Smooth muscle cell (in vitro differentiated cells): ENCODE results near the gene RPS6KA4. TPM values are rescaled to one million over a fixed set of nuclear protein-coding genes. Genes with fewer than 3 reads are reported as not detected.
A peak's percentile ranks its signal among the peaks of the same experiment; 100 is the strongest.
"Not testable (repeated sequence)": the region's sequence is repeated elsewhere in the genome, so short reads cannot be mapped to it uniquely, and the experiment has no call there.

Source experiments
- DNase-seq: peaks from one replicate; lab custom pipeline; 2025; ENCODE audit not compliant: unreplicated experiment; lab: John Stamatoyannopoulos, UW
- H2AFZ ChIP-seq: fragments of 200-600 bp; sonication (generic); 2 replicates; pipeline ENCODE4 v1.6.0; 2016; ENCODE audit warnings: antibody characterized with exemption, low read depth, mild to moderate bottlenecking
- H3F3A ChIP-seq: fragments of 200-600 bp; sonication (generic); 2 replicates; pipeline ENCODE4 v1.6.0; 2017; ENCODE audit warnings: antibody characterized with exemption, low read depth
- H3K27ac ChIP-seq: fragments of 200-600 bp; sonication (generic); 2 replicates; pipeline ENCODE4 v1.5.1; 2016; ENCODE audit warnings: low read depth, mild to moderate bottlenecking
- H3K27me3 ChIP-seq: fragments of 200-600 bp; sonication (generic); 2 replicates; pipeline ENCODE4 v1.6.1; 2016; ENCODE audit warnings: low read depth, mild to moderate bottlenecking
- H3K36me3 ChIP-seq: fragments of 200-600 bp; sonication (generic); 2 replicates; pipeline ENCODE4 v1.5.1; 2016; ENCODE audit warnings: low read depth
- H3K4me1 ChIP-seq: fragments of 200-600 bp; sonication (generic); 2 replicates; pipeline ENCODE4 v1.5.1; 2016; ENCODE audit warnings: low read depth
- H3K4me2 ChIP-seq: fragments of 200-600 bp; sonication (generic); 2 replicates; pipeline ENCODE4 v1.6.0; 2016; ENCODE audit warnings: mild to moderate bottlenecking
- H3K4me3 ChIP-seq: fragments of 200-600 bp; sonication (generic); 2 replicates; pipeline ENCODE4 v1.5.1; 2016; ENCODE audit warnings: mild to moderate bottlenecking
- H3K79me2 ChIP-seq: fragments of 200-600 bp; sonication (generic); 2 replicates; pipeline ENCODE4 v1.6.0; 2016; ENCODE audit warnings: low read depth, mild to moderate bottlenecking
- H3K9ac ChIP-seq: fragments of 200-600 bp; sonication (generic); 2 replicates; pipeline ENCODE4 v1.6.0; 2016; ENCODE audit warnings: low read depth
- H3K9me3 ChIP-seq: fragments of 200-600 bp; sonication (generic); replicated peaks from 2 replicates; pipeline ENCODE4 v1.5.1; 2016; ENCODE audit warnings: low read depth
- H4K20me1 ChIP-seq: fragments of 200-600 bp; sonication (generic); 2 replicates; pipeline ENCODE4 v1.6.0; 2016; ENCODE audit warnings: low read depth
- WGBS: methylation state at CpG from one replicate; pipeline ENCODE4 v1.1.7; 2016; ENCODE audit warnings: low lambda C conversion rate; 5-methylcytosine and 5-hydroxymethylcytosine counted together
- polyA plus RNA-seq: library from polyadenylated mRNA; unstranded; fragments of >200 nt; fragmentation: Nextera tagmentation; extraction: Ambion mirVana; gene quantifications from 2 replicates; pipeline ENCODE4 v1.2.1, GENCODE V29; 2016
- total RNA-seq: library from RNA; depleted of rRNA; stranded (reverse); fragments of >200 nt; gene quantifications from 2 replicates; pipeline ENCODE4 v1.2.3, GENCODE V29; 2014
- TF ChIP-seq, protein P1 (sequence below): fragments of 200-600 bp; sonication (generic); IDR thresholded peaks from 2 replicates; pipeline ENCODE4 v1.5.1; 2017; ENCODE audit warnings: borderline replicate concordance, mild to moderate bottlenecking, antibody characterized with exemption; ENCODE audit not compliant: insufficient read depth, poor library complexity, severe bottlenecking

RPS6KA4 gene
- total and polyA plus RNA-seq, 2 experiments from 2014 or later = 21.8 to 40.0 TPM

DNA sequence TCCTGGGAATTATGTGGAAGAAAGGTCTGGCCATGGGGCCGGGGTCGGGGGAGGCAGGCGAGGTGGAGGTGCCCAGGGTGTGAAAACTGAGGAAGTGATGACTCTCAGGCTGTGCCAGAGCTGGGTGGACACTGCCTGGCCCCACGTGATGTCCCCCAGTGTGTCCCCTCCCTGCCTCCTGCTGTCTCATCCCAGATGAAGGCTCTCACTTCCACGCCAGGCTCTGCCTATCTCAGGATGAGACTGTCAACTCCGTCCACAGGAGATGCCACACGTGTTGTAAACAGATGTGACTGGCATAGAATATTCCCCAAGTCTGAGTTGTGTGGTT, 51.4 kb downstream of the RPS6KA4 start:
- peaks cover 31% of the 10 kb centered on the region for H3K4me1 ChIP-seq
- H3K27ac ChIP-seq = peak overlapping the region; percentile 17
- no peaks in the 10 kb centered on the region for H3K79me2 ChIP-seq
- DNase-seq = no peak
- H3K4me2 ChIP-seq = peak overlapping the region; percentile 68
- peaks cover 4% of the 10 kb centered on the region for H3F3A ChIP-seq
- H3K9me3 ChIP-seq = no peaks in the 10 kb centered on the region
- no peak overlapping the region for H2AFZ ChIP-seq
- H3K4me3 ChIP-seq = no peak overlapping the region
- H3K36me3 ChIP-seq = no peaks in the 10 kb centered on the region
- TF ChIP-seq, protein P1, sequence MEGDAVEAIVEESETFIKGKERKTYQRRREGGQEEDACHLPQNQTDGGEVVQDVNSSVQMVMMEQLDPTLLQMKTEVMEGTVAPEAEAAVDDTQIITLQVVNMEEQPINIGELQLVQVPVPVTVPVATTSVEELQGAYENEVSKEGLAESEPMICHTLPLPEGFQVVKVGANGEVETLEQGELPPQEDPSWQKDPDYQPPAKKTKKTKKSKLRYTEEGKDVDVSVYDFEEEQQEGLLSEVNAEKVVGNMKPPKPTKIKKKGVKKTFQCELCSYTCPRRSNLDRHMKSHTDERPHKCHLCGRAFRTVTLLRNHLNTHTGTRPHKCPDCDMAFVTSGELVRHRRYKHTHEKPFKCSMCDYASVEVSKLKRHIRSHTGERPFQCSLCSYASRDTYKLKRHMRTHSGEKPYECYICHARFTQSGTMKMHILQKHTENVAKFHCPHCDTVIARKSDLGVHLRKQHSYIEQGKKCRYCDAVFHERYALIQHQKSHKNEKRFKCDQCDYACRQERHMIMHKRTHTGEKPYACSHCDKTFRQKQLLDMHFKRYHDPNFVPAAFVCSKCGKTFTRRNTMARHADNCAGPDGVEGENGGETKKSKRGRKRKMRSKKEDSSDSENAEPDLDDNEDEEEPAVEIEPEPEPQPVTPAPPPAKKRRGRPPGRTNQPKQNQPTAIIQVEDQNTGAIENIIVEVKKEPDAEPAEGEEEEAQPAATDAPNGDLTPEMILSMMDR = no peak
- 67% methylated on average over 7 of the region's 7 CpGs for WGBS
- no peak overlapping the region for H3K9ac ChIP-seq
- no peaks in the 10 kb centered on the region for H4K20me1 ChIP-seq
- H3K27me3 ChIP-seq = no peaks in the 10 kb centered on the region

DNA sequence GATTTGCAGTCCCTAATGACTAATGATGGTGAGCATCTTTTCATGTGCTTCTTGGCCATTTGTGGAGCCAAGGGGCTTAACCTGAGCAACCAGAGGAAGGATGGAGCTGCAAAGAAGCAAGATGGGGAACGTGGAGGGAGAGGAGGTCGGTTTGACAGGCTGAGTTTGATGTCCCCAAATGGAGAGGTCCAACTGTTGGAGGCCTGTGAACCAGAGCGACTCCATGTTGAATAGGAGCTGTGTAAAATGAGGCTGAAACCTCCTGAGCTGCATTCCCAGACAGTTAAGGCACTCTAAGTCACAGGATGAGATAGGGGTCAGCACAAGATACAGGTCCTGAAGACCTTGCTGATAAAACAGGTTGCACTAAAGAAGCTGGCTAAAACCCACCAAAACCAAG, 54.5 kb downstream of the RPS6KA4 start:
- no peak overlapping the region for H2AFZ ChIP-seq
- no peaks in the 10 kb centered on the region for H4K20me1 ChIP-seq
- H3F3A ChIP-seq = no peaks in the 10 kb centered on the region
- no peaks in the 10 kb centered on the region for H3K36me3 ChIP-seq
- 95% methylated on average over 3 of the region's 3 CpGs for WGBS
- no peak overlapping the region for H3K4me2 ChIP-seq
- H3K9ac ChIP-seq = no peak overlapping the region
- H3K27me3 ChIP-seq = no peaks in the 10 kb centered on the region
- no peaks in the 10 kb centered on the region for H3K9me3 ChIP-seq
- peaks cover 10% of the 10 kb centered on the region for H3K4me1 ChIP-seq
- H3K4me3 ChIP-seq = no peak overlapping the region
- TF ChIP-seq, protein P1 = no peak
- H3K27ac ChIP-seq = no peak overlapping the region
- DNase-seq = no peak
- H3K79me2 ChIP-seq = no peaks in the 10 kb centered on the region

GRCh38 chr11:64415286-64415685, 56.3 kb downstream of the RPS6KA4 start:
- peaks cover 1% of the 10 kb centered on the region for H3K4me1 ChIP-seq
- TF ChIP-seq, protein P1 = no peak
- DNase-seq = no peak

DNA sequence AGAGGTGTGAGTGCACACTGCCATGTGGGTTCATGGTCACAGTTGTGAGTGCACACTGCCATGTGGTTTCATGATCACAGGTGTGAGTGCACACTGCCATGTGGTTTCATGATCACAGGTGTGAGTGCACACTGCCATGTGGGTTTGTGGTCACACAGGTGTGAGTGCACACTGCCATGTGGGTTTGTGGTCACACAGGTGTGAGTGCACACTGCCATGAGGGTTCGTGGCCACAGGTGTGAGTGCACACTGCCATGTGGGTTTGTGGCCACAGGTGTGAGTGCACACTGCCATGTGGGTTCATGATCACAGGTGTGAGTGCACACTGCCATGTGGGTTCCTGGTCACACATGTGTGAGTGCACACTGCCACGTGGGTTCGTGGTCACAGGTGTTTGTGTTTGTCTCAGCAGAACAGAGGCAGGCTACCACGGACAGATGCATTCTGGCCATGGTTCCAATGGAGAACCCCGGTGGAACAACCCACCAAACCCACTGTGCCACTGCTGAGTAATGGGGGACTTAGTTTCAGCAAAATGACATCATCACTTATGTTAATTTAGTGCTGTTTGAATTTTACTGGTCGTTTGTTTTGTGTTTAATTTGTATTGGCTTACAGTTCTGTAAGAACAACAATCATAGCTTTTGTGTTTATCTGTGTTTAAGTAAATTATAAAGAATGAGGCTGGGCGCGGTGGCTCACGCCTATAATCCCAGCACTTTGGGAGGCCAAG, 57.2 kb downstream of the RPS6KA4 start:
- H4K20me1 ChIP-seq = no peaks in the 10 kb centered on the region
- TF ChIP-seq, protein P1 = no peak
- no peaks in the 10 kb centered on the region for H3F3A ChIP-seq
- WGBS = 93% methylated on average over 9 of the region's 9 CpGs
- H2AFZ ChIP-seq = no peak overlapping the region
- no peaks in the 10 kb centered on the region for H3K36me3 ChIP-seq
- no peak overlapping the region for H3K4me2 ChIP-seq
- no peaks in the 10 kb centered on the region for H3K4me1 ChIP-seq
- H3K79me2 ChIP-seq = no peaks in the 10 kb centered on the region
- no peak overlapping the region for H3K9ac ChIP-seq
- H3K4me3 ChIP-seq = no peak overlapping the region
- no peak overlapping the region for H3K27ac ChIP-seq
- no peaks in the 10 kb centered on the region for H3K27me3 ChIP-seq
- H3K9me3 ChIP-seq = no peaks in the 10 kb centered on the region
- DNase-seq = no peak

More at GRCh38 chr11:64415286-64415685, 56.3 kb downstream of the RPS6KA4 start:
- Histone ChIP-seq H3K9ac (no peak overlapping the region), H3K27me3 (no peaks in the 10 kb centered on the region), H3F3A (no peaks in the 10 kb centered on the region), H3K4me3 (no peak overlapping the region), H3K27ac (no peak overlapping the region), H4K20me1 (no peaks in the 10 kb centered on the region), H3K36me3 (no peaks in the 10 kb centered on the region), H2AFZ (no peak overlapping the region), H3K79me2 (no peaks in the 10 kb centered on the region), H3K4me2 (no peak overlapping the region), H3K9me3 (no peaks in the 10 kb centered on the region)
- 38% methylated on average over 10 of the region's 10 CpGs for WGBS

DNA sequence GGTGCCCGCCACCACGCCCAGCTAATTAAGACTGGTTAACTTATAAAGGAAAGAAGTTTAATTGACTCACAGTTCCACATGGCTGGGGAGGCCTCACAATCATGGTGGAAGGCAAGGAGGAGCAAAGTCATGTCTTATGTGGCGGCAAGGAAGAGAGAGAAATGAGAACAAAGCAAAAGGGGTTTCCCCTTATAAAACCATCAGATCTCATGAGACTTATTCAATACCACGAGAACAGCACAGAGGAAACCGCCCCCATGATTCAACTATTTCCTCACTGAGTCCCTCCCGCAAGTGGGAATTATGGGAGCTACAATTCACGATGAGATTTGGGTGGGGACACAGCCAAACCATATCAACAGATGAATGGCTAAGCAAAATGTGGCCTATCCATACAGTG, 59.3 kb downstream of the RPS6KA4 start:
- H3F3A ChIP-seq, H3K27ac ChIP-seq, H4K20me1 ChIP-seq, H3K4me1 ChIP-seq, H3K4me3 ChIP-seq, DNase-seq, H3K79me2 ChIP-seq, H3K9me3 ChIP-seq, H3K27me3 ChIP-seq, H3K9ac ChIP-seq, H2AFZ ChIP-seq, H3K4me2 ChIP-seq, H3K36me3 ChIP-seq: not testable (repeated sequence)
- WGBS = 90% methylated on average over 7 of the region's 7 CpGs
